HepG2 (cell line): ENCODE results near the gene SHISA7. TPM values are rescaled to one million over a fixed set of nuclear protein-coding genes. Genes with fewer than 3 reads are reported as not detected.
A peak's percentile ranks its signal among the peaks of the same experiment; 100 is the strongest.

ENCODE experiments used
- GMEB2 ChIP-seq: IDR thresholded peaks from 2 replicates; pipeline ENCODE4 v1.6.1; 2016; ENCODE audit warnings: missing biosample characterization, missing genetic modification reagents, low read depth
- ISL2 ChIP-seq: sonication (generic); formaldehyde crosslinking; IDR thresholded peaks from 2 replicates; pipeline ENCODE4 v1.5.0; 2020; ENCODE audit warnings: missing genetic modification reagents
- KAT2B ChIP-seq: fragments of 150-350 bp; IDR thresholded peaks from 2 replicates; pipeline ENCODE4 v1.6.1; 2014; ENCODE audit warnings: low read depth, low read length, borderline replicate concordance
- NFIC ChIP-seq: IDR thresholded peaks from 2 replicates; pipeline ENCODE4 v1.6.1; 2012; ENCODE audit warnings: mild to moderate bottlenecking, low read length, inconsistent platforms
- PAXIP1 ChIP-seq: sonication (generic); formaldehyde crosslinking; conservative IDR thresholded peaks from 2 replicates; pipeline ENCODE4 v1.4.0; 2020; ENCODE audit warnings: mild to moderate bottlenecking, missing genetic modification reagents, moderate library complexity
- RAD21 ChIP-seq: fragments of 450-650 bp; formaldehyde crosslinking; IDR thresholded peaks from 2 replicates; pipeline ENCODE4 v1.5.0; 2020; ENCODE audit warnings: mild to moderate bottlenecking
- RBFOX2 ChIP-seq: fragments of 200-400 bp; formaldehyde crosslinking; IDR thresholded peaks from 2 replicates; pipeline ENCODE4 v1.6.1; 2017; ENCODE audit warnings: low read depth, mild to moderate bottlenecking, low read length
- SKI ChIP-seq: fragments of 450-650 bp; IDR thresholded peaks from one replicate; pipeline ENCODE4 v1.6.1; 2018; ENCODE audit warnings: mild to moderate bottlenecking; ENCODE audit not compliant: partially characterized antibody
- SP4 ChIP-seq: sonication (generic); formaldehyde crosslinking; IDR thresholded peaks from 2 replicates; pipeline ENCODE4 v1.8.1; 2023; ENCODE audit warnings: mild to moderate bottlenecking, missing genetic modification reagents
- THAP8 ChIP-seq: sonication (generic); formaldehyde crosslinking; IDR thresholded peaks from 2 replicates; pipeline ENCODE4 v1.5.1; 2020; ENCODE audit warnings: missing genetic modification reagents, mild to moderate bottlenecking, borderline replicate concordance
- USF2 ChIP-seq, 2 experiments: sonication (generic) in 1 of 2; formaldehyde crosslinking in 1 of 2; IDR thresholded peaks; 2 replicates each; pipeline versions ENCODE4 v1.5.1 to v1.6.1; 2011 to 2020; ENCODE audit warnings: borderline replicate concordance in 1 of 2, low read depth in 1 of 2, low read length in 1 of 2, mild to moderate bottlenecking in 1 of 2, missing genetic modification reagents in 1 of 2, moderate library complexity in 1 of 2
- XBP1 ChIP-seq: sonication (generic); formaldehyde crosslinking; IDR thresholded peaks from 2 replicates; pipeline ENCODE4 v1.5.0; 2020; ENCODE audit warnings: missing genetic modification reagents
- polyA plus RNA-seq, 8 experiments: library from polyadenylated mRNA; depleted of rRNA in 3 of 8; stranded (reverse) in 7 of 8; unstranded in 1 of 8; fragments of >200 nt; fragmentation: Illumina TruSeq in 4 of 8; extraction: Trizol in 4 of 8; gene quantifications; 2 replicates each; pipeline versions ENCODE4 v1.2.1 to v1.2.3, GENCODE V29; 2011 to 2016; ENCODE audit warnings: low read depth in 4 of 8, missing spikeins in 1 of 8, mixed read lengths in 1 of 8; ENCODE audit not compliant: insufficient read depth in 1 of 8
- total RNA-seq, 5 experiments: library from RNA; depleted of rRNA; stranded (reverse); fragments of >200 nt; fragmentation: Illumina TruSeq; extraction: Trizol; gene quantifications; 2 replicates each; pipeline ENCODE4 v1.2.3, GENCODE V29; 2016; ENCODE audit warnings: low read depth in 1 of 5

The SHISA7 gene
- total and polyA plus RNA-seq, 2 of the 13 experiments (the other 11 are each of a cell fraction or from before 2014, with no cell fraction given) = not detected

- TF ChIP-seq USF2 (IDR thresholded peaks at IDR 0.05; ENCODE audit: low read depth, low read length) = peak; percentile 69
- peak; percentile 77; the same call in 1 of the 2 replicates for TF ChIP-seq USF2 (CRISPR knock-in tag; IDR thresholded peaks at IDR 0.05; ENCODE audit: borderline replicate concordance)
- no peak for TF ChIP-seq NFIC
- no peak for TF ChIP-seq SKI
- peak; percentile 12 for TF ChIP-seq RBFOX2
- 0 out of 2 replicates have a peak, but pooled peaks have one; percentile 1 for TF ChIP-seq RAD21 (CRISPR knock-in tag)
- TF ChIP-seq KAT2B = no peak
- TF ChIP-seq ISL2 (CRISPR knock-in tag) = peak; percentile 66
- peak; percentile 81 for TF ChIP-seq GMEB2 (CRISPR knock-in tag)
- TF ChIP-seq PAXIP1 (CRISPR knock-in tag) = 0 out of 2 replicates have a peak, but pooled peaks have one; percentile 20
- peak; percentile 63; the same call in 1 of the 2 replicates for TF ChIP-seq XBP1 (CRISPR knock-in tag)
- peak; percentile 77 for TF ChIP-seq SP4 (CRISPR knock-in tag)
- 0 out of 2 replicates have a peak, but pooled peaks have one; percentile 10 for TF ChIP-seq THAP8 (CRISPR knock-in tag)
Measured at GRCh38 chr19:55407800-55408532, 35.1 kb downstream of the SHISA7 start (continued).
